GM23338 (cell line): Measurements from ENCODE around the gene CTSC. TPM values are rescaled to one million over a fixed set of nuclear protein-coding genes. Genes with fewer than 3 reads are reported as not detected.

Experiments
- ATAC-seq: fragments of 200-7000 bp; cut with Tn5 transposase; 3 replicates; pipeline ENCODE4 v1.9.1; 2020
- DNase-seq: peaks from one replicate; pipeline ENCODE4 v3.0.0-alpha.2; 2015; ENCODE audit warnings: low spot score
- H2AFZ ChIP-seq: fragments of 200-600 bp; sonication (generic); 2 replicates; pipeline ENCODE4 v1.8.0; 2016; ENCODE audit warnings: antibody characterized with exemption, mild to moderate bottlenecking, moderate library complexity
- H3F3A ChIP-seq: fragments of 200-600 bp; sonication (generic); replicated peaks from 2 replicates; pipeline ENCODE4 v1.8.0; 2017; ENCODE audit warnings: antibody characterized with exemption, mixed run types, low read depth
- H3K27ac ChIP-seq: fragments of 200-600 bp; sonication (generic); 2 replicates; pipeline ENCODE4 v1.6.1; 2016; ENCODE audit warnings: low read depth
- H3K27me3 ChIP-seq: fragments of 200-600 bp; sonication (generic); 2 replicates; pipeline ENCODE4 v1.8.0; 2016; ENCODE audit warnings: mild to moderate bottlenecking, mixed run types, moderate library complexity; ENCODE audit not compliant: insufficient read depth
- H3K36me3 ChIP-seq: fragments of 200-600 bp; sonication (generic); 2 replicates; pipeline ENCODE4 v1.8.0; 2016; ENCODE audit warnings: mild to moderate bottlenecking; ENCODE audit not compliant: insufficient read depth
- H3K4me1 ChIP-seq: fragments of 200-600 bp; sonication (generic); 2 replicates; pipeline ENCODE4 v1.8.0; 2016; ENCODE audit warnings: mild to moderate bottlenecking, moderate library complexity; ENCODE audit not compliant: insufficient read depth
- H3K4me2 ChIP-seq: fragments of 200-600 bp; sonication (generic); 2 replicates; pipeline ENCODE4 v1.7.1; 2017; ENCODE audit warnings: mixed run types
- H3K4me3 ChIP-seq: fragments of 200-600 bp; sonication (generic); 2 replicates; pipeline ENCODE4 v1.6.1; 2016; ENCODE audit warnings: mixed run types
- H3K79me2 ChIP-seq: fragments of 200-600 bp; sonication (generic); replicated peaks from 2 replicates; pipeline ENCODE4 v1.8.0; 2017; ENCODE audit warnings: mild to moderate bottlenecking; ENCODE audit not compliant: insufficient read depth
- H3K9me2 ChIP-seq: fragments of 200-600 bp; sonication (generic); 2 replicates; pipeline ENCODE4 v1.8.0; 2017; ENCODE audit not compliant: insufficient read depth
- H4K20me1 ChIP-seq: fragments of 200-600 bp; sonication (generic); replicated peaks from 2 replicates; pipeline ENCODE4 v1.8.0; 2017; ENCODE audit warnings: mild to moderate bottlenecking; ENCODE audit not compliant: insufficient read depth
- H3K27ac Mint-ChIP-seq: 2 replicates; pipeline ENCODE4 v1.8.0; 2020; ENCODE audit warnings: inconsistent platforms, mild to moderate bottlenecking, moderate library complexity, mixed read lengths
- H3K27me3 Mint-ChIP-seq: 3 replicates; pipeline ENCODE4 v1.8.0; 2022; ENCODE audit warnings: low read depth, mild to moderate bottlenecking, moderate library complexity, mixed read lengths, inconsistent platforms; ENCODE audit not compliant: insufficient read depth, poor library complexity
- H3K36me3 Mint-ChIP-seq: 3 replicates; pipeline ENCODE4 v1.8.0; 2021; ENCODE audit warnings: low read depth, mild to moderate bottlenecking, inconsistent platforms, moderate library complexity, mixed read lengths
- H3K4me1 Mint-ChIP-seq: 3 replicates; pipeline ENCODE4 v1.8.0; 2020; ENCODE audit warnings: mild to moderate bottlenecking, inconsistent platforms, mixed read lengths
- H3K4me3 Mint-ChIP-seq: 3 replicates; pipeline ENCODE4 v1.8.0; 2021; ENCODE audit warnings: moderate library complexity, mild to moderate bottlenecking, inconsistent platforms, mixed read lengths
- H3K9me3 Mint-ChIP-seq: 3 replicates; pipeline ENCODE4 v1.8.0; 2020; ENCODE audit warnings: moderate library complexity, mild to moderate bottlenecking, inconsistent platforms, mixed read lengths
- CREB1 ChIP-seq: fragments of 250-450 bp; sonication (Bioruptor Pico); IDR thresholded peaks from 2 replicates; pipeline ENCODE4 v1.5.0; 2020; ENCODE audit warnings: low read depth, mild to moderate bottlenecking, moderate library complexity
- EZH2 ChIP-seq: fragments of 200-600 bp; sonication (generic); IDR thresholded peaks from one replicate; pipeline ENCODE4 v1.8.0; 2017; ENCODE audit warnings: antibody characterized with exemption, mild to moderate bottlenecking, low read depth; ENCODE audit not compliant: unreplicated experiment
- JUNB ChIP-seq: IDR thresholded peaks from one replicate; pipeline ENCODE4 v1.6.1; 2016; ENCODE audit warnings: antibody characterized with exemption; ENCODE audit not compliant: unreplicated experiment
- NANOG ChIP-seq: IDR thresholded peaks from 2 replicates; pipeline ENCODE4 v1.6.1; 2016; ENCODE audit warnings: antibody characterized with exemption, borderline replicate concordance
- POLR2AphosphoS5 ChIP-seq: IDR thresholded peaks from 2 replicates; pipeline ENCODE4 v1.6.1; 2016; ENCODE audit warnings: antibody characterized with exemption, low read depth
- polyA plus RNA-seq: library from polyadenylated mRNA; unstranded; fragments of >200 nt; fragmentation: Nextera tagmentation; extraction: Ambion mirVana; gene quantifications from 2 replicates; pipeline ENCODE4 v1.2.1, GENCODE V29; 2016
- total RNA-seq: library from RNA; depleted of rRNA; stranded (reverse); fragments of >200 nt; shearing (Covaris generic); gene quantifications from 2 replicates; pipeline ENCODE4 v1.2.3, GENCODE V29; 2014
- TF ChIP-seq, protein P1 (sequence below), 2 experiments: fragments of 200-600 bp in 1 of 2; sonication (generic) in 1 of 2; conservative IDR thresholded peaks; 2 replicates each; pipeline versions ENCODE4 v1.5.1 to v1.6.1; 2016 to 2017; ENCODE audit warnings: antibody characterized with exemption in 2 of 2, low read depth in 2 of 2, mild to moderate bottlenecking in 2 of 2, moderate library complexity in 1 of 2
- TF ChIP-seq, protein P2 (sequence below): IDR thresholded peaks from 2 replicates; pipeline ENCODE4 v1.6.1; 2016; ENCODE audit warnings: antibody characterized with exemption

The CTSC gene
- total and polyA plus RNA-seq, 2 experiments from 2014 or later, result 408 to 444 TPM

GRCh38 chr11:88310246-88310645 is 27.3 kb downstream of the CTSC start (continued):
- TF ChIP-seq, protein P1, sequence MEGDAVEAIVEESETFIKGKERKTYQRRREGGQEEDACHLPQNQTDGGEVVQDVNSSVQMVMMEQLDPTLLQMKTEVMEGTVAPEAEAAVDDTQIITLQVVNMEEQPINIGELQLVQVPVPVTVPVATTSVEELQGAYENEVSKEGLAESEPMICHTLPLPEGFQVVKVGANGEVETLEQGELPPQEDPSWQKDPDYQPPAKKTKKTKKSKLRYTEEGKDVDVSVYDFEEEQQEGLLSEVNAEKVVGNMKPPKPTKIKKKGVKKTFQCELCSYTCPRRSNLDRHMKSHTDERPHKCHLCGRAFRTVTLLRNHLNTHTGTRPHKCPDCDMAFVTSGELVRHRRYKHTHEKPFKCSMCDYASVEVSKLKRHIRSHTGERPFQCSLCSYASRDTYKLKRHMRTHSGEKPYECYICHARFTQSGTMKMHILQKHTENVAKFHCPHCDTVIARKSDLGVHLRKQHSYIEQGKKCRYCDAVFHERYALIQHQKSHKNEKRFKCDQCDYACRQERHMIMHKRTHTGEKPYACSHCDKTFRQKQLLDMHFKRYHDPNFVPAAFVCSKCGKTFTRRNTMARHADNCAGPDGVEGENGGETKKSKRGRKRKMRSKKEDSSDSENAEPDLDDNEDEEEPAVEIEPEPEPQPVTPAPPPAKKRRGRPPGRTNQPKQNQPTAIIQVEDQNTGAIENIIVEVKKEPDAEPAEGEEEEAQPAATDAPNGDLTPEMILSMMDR (conservative IDR thresholded peaks at IDR 0.05; ENCODE audit: low read depth in 2 of 2), result no peak
- TF ChIP-seq, protein P2, sequence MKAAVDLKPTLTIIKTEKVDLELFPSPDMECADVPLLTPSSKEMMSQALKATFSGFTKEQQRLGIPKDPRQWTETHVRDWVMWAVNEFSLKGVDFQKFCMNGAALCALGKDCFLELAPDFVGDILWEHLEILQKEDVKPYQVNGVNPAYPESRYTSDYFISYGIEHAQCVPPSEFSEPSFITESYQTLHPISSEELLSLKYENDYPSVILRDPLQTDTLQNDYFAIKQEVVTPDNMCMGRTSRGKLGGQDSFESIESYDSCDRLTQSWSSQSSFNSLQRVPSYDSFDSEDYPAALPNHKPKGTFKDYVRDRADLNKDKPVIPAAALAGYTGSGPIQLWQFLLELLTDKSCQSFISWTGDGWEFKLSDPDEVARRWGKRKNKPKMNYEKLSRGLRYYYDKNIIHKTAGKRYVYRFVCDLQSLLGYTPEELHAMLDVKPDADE, result no peak
- TF ChIP-seq JUNB (no peak), NANOG (no peak), CREB1 (CRISPR knock-in tag) (no peak)

DNA sequence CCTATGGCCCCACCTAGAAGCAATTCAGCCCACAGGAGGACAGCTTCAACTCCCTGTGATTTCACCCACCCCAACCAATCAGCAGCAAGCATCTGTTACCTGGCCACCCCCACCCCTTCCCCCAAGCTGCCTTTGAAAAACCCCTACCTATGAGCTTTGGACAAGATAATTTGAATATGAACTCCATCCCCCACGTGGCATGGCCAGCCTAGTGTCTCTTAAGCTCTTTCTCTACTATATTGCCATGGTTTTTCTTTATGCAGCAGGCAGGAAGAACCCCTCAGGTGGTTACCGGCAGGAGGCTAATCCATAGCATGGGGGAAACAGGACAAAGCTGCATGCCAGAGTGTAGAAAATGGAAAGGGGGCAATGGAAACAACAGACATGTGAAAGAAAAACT is 29.0 kb downstream of the CTSC start:
- Histone ChIP-seq H3K9me2 (no peaks in the 10 kb centered on the region), H3K4me1 (peaks cover 62% of the 10 kb centered on the region), H3K36me3 (peaks cover 27% of the 10 kb centered on the region; the same call in 1 of the 2 replicates), H3F3A (0 out of 2 replicates have a peak, but pooled peaks cover 7% of the 10 kb centered on the region), H3K27me3 (no peaks in the 10 kb centered on the region), H3K79me2 (peaks cover 74% of the 10 kb centered on the region), H3K27ac (peak overlapping the region; percentile 98), H4K20me1 (no peaks in the 10 kb centered on the region), H2AFZ (no peak overlapping the region), H3K4me2 (peak overlapping the region; percentile 59), H3K4me3 (peak overlapping the region; percentile 18; the same call in 1 of the 2 replicates)
- H3K4me1 Mint-ChIP-seq, result peaks cover 74% of the 10 kb centered on the region
- H3K36me3 Mint-ChIP-seq, result peaks cover 79% of the 10 kb centered on the region
- H3K4me3 Mint-ChIP-seq, result peak overlapping the region; percentile 63
- peaks cover 7% of the 10 kb centered on the region for H3K27me3 Mint-ChIP-seq
- H3K27ac Mint-ChIP-seq, result peak overlapping the region; percentile 98
- ATAC-seq (peak; percentile 87), DNase-seq (peak; percentile 92)
- TF ChIP-seq, protein P1 (conservative IDR thresholded peaks at IDR 0.05; ENCODE audit: low read depth in 2 of 2), result no peak
- TF ChIP-seq, protein P2, result peak; percentile 46; the same call in 1 of the 2 replicates
- TF ChIP-seq JUNB, result no peak
- peak; percentile 36 for TF ChIP-seq POLR2AphosphoS5
- no peak for TF ChIP-seq EZH2
- peaks cover 6% of the 10 kb centered on the region; the same call in 1 of the 3 replicates for H3K9me3 Mint-ChIP-seq
